H9 (cell line): ENCODE data around the gene DNAJB2. TPM values are rescaled to one million over a fixed set of nuclear protein-coding genes. Genes with fewer than 3 reads are reported as not detected.

ENCODE experiments used
- DNase-seq: peaks from one replicate; pipeline ENCODE4 v3.0.0-alpha.2; 2017
- H2AFZ ChIP-seq: one replicate; pipeline ENCODE4 v1.6.1; 2013; ENCODE audit warnings: mild to moderate bottlenecking, low read length, control low read depth, moderate library complexity
- H2AK5ac ChIP-seq: 2 replicates; pipeline ENCODE4 v1.6.1; 2013; ENCODE audit warnings: low read length, control low read depth, mixed read lengths; ENCODE audit not compliant: insufficient read length
- H2BK120ac ChIP-seq: one replicate; pipeline ENCODE4 v1.6.1; 2013; ENCODE audit warnings: low read depth, mild to moderate bottlenecking, low read length, control low read depth, inconsistent platforms; ENCODE audit not compliant: poor library complexity, severe bottlenecking
- H2BK12ac ChIP-seq: 2 replicates; pipeline ENCODE4 v1.6.1; 2013; ENCODE audit warnings: low read length, control low read depth, mixed read lengths, low read depth; ENCODE audit not compliant: insufficient read length
- H2BK15ac ChIP-seq: 2 replicates; pipeline ENCODE4 v1.6.1; 2013; ENCODE audit warnings: low read depth, low read length, control low read depth
- H2BK20ac ChIP-seq: one replicate; pipeline ENCODE4 v1.6.1; 2013; ENCODE audit warnings: low read depth, mild to moderate bottlenecking, low read length, control low read depth, inconsistent platforms; ENCODE audit not compliant: poor library complexity, severe bottlenecking
- H2BK5ac ChIP-seq: 2 replicates; pipeline ENCODE4 v1.6.1; 2013; ENCODE audit warnings: low read length, control low read depth, mixed read lengths; ENCODE audit not compliant: insufficient read length
- H3K14ac ChIP-seq: 2 replicates; pipeline ENCODE4 v1.6.1; 2013; ENCODE audit warnings: low read length, control low read depth; ENCODE audit not compliant: insufficient read depth
- H3K18ac ChIP-seq: 2 replicates; pipeline ENCODE4 v1.6.1; 2013; ENCODE audit warnings: low read depth, mild to moderate bottlenecking, mixed read lengths, low read length, control low read depth; ENCODE audit not compliant: insufficient read length
- H3K23ac ChIP-seq: 2 replicates; pipeline ENCODE4 v1.6.1; 2013; ENCODE audit warnings: low read length, control low read depth, mixed read lengths, low read depth; ENCODE audit not compliant: insufficient read length
- H3K23me2 ChIP-seq: 2 replicates; pipeline ENCODE4 v1.6.1; 2013; ENCODE audit warnings: low read depth, mild to moderate bottlenecking, mixed read lengths, low read length, control low read depth; ENCODE audit not compliant: insufficient read length, poor library complexity, severe bottlenecking
- H3K27ac ChIP-seq: 2 replicates; pipeline ENCODE4 v1.5.1; 2013; ENCODE audit warnings: low read length, control low read depth, mixed read lengths, low read depth; ENCODE audit not compliant: insufficient read length
- H3K27me3 ChIP-seq: 2 replicates; pipeline ENCODE4 v1.6.1; 2013; ENCODE audit warnings: low read length, control low read depth, inconsistent platforms; ENCODE audit not compliant: insufficient read depth
- H3K4ac ChIP-seq: 2 replicates; pipeline ENCODE4 v1.6.1; 2013; ENCODE audit warnings: low read depth, mild to moderate bottlenecking, control low read depth, inconsistent platforms, low read length, moderate library complexity
- H3K4me1 ChIP-seq: 2 replicates; pipeline ENCODE4 v1.6.1; 2013; ENCODE audit warnings: low read length, control low read depth, inconsistent platforms; ENCODE audit not compliant: insufficient read depth
- H3K4me2 ChIP-seq: 2 replicates; pipeline ENCODE4 v1.6.1; 2013; ENCODE audit warnings: low read length, control low read depth, mixed read lengths; ENCODE audit not compliant: insufficient read length, insufficient read depth
- H3K56ac ChIP-seq: 2 replicates; pipeline ENCODE4 v1.6.1; 2013; ENCODE audit warnings: low read depth, mild to moderate bottlenecking, mixed read lengths, low read length, control low read depth; ENCODE audit not compliant: insufficient read length
- H3K79me1 ChIP-seq: 2 replicates; pipeline ENCODE4 v1.6.1; 2013; ENCODE audit warnings: low read depth, mild to moderate bottlenecking, moderate library complexity, low read length, control low read depth, inconsistent platforms; ENCODE audit not compliant: insufficient read depth, poor library complexity, severe bottlenecking
- H3K79me2 ChIP-seq: 2 replicates; pipeline ENCODE4 v1.6.1; 2013; ENCODE audit warnings: low read length, control low read depth, inconsistent platforms; ENCODE audit not compliant: insufficient read depth
- H3K9ac ChIP-seq: 2 replicates; pipeline ENCODE4 v1.6.1; 2013; ENCODE audit warnings: low read length, control low read depth, mixed read lengths; ENCODE audit not compliant: insufficient read length; ENCODE audit errors: extremely low read depth
- H3K9me3 ChIP-seq: one replicate; pipeline ENCODE4 v1.6.1; 2013; ENCODE audit warnings: low read depth, low read length, inconsistent platforms; ENCODE audit not compliant: control insufficient read depth
- H3T11ph ChIP-seq: one replicate; pipeline ENCODE4 v1.6.1; 2013; ENCODE audit warnings: mild to moderate bottlenecking, low read length, control low read depth, inconsistent platforms
- H4K20me1 ChIP-seq: one replicate; pipeline ENCODE4 v1.6.1; 2013; ENCODE audit not compliant: control insufficient read depth, insufficient read length, insufficient read depth
- H4K5ac ChIP-seq: 2 replicates; pipeline ENCODE4 v1.6.1; 2013; ENCODE audit warnings: low read depth, mild to moderate bottlenecking, mixed read lengths, low read length, control low read depth; ENCODE audit not compliant: insufficient read length
- H4K8ac ChIP-seq: replicated peaks from 2 replicates; pipeline ENCODE4 v1.6.1; 2013; ENCODE audit warnings: low read length, control low read depth, mixed read lengths, low read depth; ENCODE audit not compliant: insufficient read length
- H4K91ac ChIP-seq: 2 replicates; pipeline ENCODE4 v1.6.1; 2013; ENCODE audit warnings: low read depth, mild to moderate bottlenecking, moderate library complexity, mixed read lengths, low read length, control low read depth; ENCODE audit not compliant: insufficient read length
- H3K27ac Mint-ChIP-seq, 3 experiments: 2 replicates in 2 of 3; 3 replicates in 1 of 3; pipeline ENCODE4 v1.8.0; 2020 to 2021; ENCODE audit warnings: mixed read lengths in 3 of 3, mild to moderate bottlenecking in 1 of 3, moderate library complexity in 1 of 3
- H3K27me3 Mint-ChIP-seq: 2 replicates; pipeline ENCODE4 v1.8.0; 2021; ENCODE audit warnings: low read depth, mild to moderate bottlenecking, moderate library complexity, mixed read lengths
- H3K36me3 Mint-ChIP-seq, 3 experiments: 2 replicates in 2 of 3; 3 replicates in 1 of 3; pipeline ENCODE4 v1.8.0; 2020 to 2021; ENCODE audit warnings: low read depth in 3 of 3, mixed read lengths in 3 of 3; ENCODE audit not compliant: insufficient read depth in 1 of 3
- H3K4me1 Mint-ChIP-seq, 2 experiments: 2 replicates each; pipeline ENCODE4 v1.8.0; 2020; ENCODE audit warnings: mixed read lengths in 2 of 2
- H3K4me3 Mint-ChIP-seq, 2 experiments: 2 replicates in 1 of 2; 3 replicates in 1 of 2; pipeline ENCODE4 v1.8.0; 2020 to 2021; ENCODE audit warnings: mild to moderate bottlenecking in 2 of 2, mixed read lengths in 2 of 2, moderate library complexity in 1 of 2
- H3K9me3 Mint-ChIP-seq, 2 experiments: 2 replicates in 1 of 2; 3 replicates in 1 of 2; pipeline ENCODE4 v1.8.0; 2020; ENCODE audit warnings: mild to moderate bottlenecking in 2 of 2, mixed read lengths in 2 of 2, moderate library complexity in 1 of 2
- CTCF ChIP-seq: fragments of 200-600 bp; sonication (generic); conservative IDR thresholded peaks from 3 replicates; pipeline ENCODE4 v1.8.0; 2021; ENCODE audit warnings: antibody characterized with exemption, mild to moderate bottlenecking
- WGBS: extraction: QIAGEN DNeasy Blood & Tissue Kit; methylation state at CpG from one replicate; pipeline ENCODE4 v1.1.7; 2013; ENCODE audit warnings: missing lambda C conversion rate, low lambda C conversion rate, mixed read lengths; ENCODE audit not compliant: insufficient read length; ENCODE audit errors: extremely low coverage; 5-methylcytosine and 5-hydroxymethylcytosine counted together
- long read RNA-seq: library from polyadenylated mRNA; unstranded; transcript quantifications from one replicate; pipeline ENCODE4 v2.0.0, GENCODE V29; 2020
- total RNA-seq: library from RNA; stranded (reverse); gene quantifications from 2 replicates; pipeline ENCODE4 v1.2.1, GENCODE V29; 2021

Gene DNAJB2
- 32.0 and 34.1 TPM in 2 replicates for total RNA-seq
- long read RNA-seq, partial matches to known transcripts: 1 of 6 reads
- long read RNA-seq, other reads (novel, unspliced or antisense): 3 of 6 reads

DNA sequence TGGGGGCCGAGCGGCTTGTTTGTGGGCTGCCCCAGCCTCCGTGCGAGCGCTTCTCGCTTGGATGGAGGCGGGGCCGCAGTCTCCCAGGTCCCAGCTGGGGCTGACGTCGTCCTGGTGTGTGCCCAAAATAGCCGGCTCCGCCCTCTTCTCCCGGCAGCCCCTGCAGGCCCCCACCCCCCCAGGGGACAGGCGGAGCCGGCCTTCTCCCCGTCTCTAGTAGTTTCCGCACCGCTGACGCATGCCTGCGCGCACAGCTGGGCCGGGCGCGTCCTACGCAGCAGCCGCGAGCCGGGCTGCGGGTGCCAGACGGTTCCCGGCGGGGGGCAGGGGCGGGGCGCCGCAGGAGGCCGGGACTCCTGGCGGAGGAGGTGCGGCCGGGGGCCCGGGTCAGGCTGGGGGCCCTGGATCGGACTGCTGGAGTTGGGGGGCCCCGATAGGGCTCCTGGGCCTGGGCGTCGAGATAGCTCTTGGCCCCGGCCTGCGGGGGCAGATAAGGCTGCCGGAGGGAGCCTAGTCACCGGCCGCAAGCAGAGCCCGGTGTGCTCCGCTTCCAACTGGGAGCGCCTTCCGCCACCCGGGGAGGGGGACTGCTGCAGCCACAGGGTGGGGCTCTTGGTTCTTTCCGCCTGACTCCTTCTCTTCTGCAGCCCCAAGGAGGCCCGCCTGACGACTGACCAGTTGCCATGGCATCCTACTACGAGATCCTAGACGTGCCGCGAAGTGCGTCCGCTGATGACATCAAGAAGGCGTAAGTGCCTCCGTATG lies at the start of gene DNAJB2:
DNAJB2 (plus strand) TSS at position 216 of the 765 bp plus-strand sequence; CDS start at position 684, 468 bp downstream.
- H2BK5ac ChIP-seq: no peak within 1 kb of the TSS
- no peak; the same call in 2 of the 3 replicates for TF ChIP-seq CTCF
- no peak within 1 kb of the TSS for H4K5ac ChIP-seq
- no peak within 1 kb of the TSS for H2BK120ac ChIP-seq
- peak; percentile 97 for DNase-seq
- H4K8ac ChIP-seq: no peak within 1 kb of the TSS
- no peaks in the 10 kb centered on the region for H3K79me1 ChIP-seq
- H3K4me2 ChIP-seq: peak within 1 kb of the TSS; percentile 96
- no peaks in the 10 kb centered on the region for H3K79me2 ChIP-seq
- H2AK5ac ChIP-seq: peak within 1 kb of the TSS; percentile 3
- peak within 1 kb of the TSS; percentile 83 for H3K18ac ChIP-seq
- peaks cover 3% of the 10 kb centered on the region; the same call in 1 of the 2 replicates for H3K4me1 ChIP-seq
- no peak within 1 kb of the TSS for H3K56ac ChIP-seq
- Mint-ChIP-seq H3K27ac (peak within 1 kb of the TSS; percentile 85 to 93 (median 89); a peak in 6 of 7 replicates), H3K4me3 (peak within 1 kb of the TSS; percentile 77 to 89), H3K4me1 (peaks cover 34 to 37% of the 10 kb centered on the region in 2 experiments), H3K36me3 (peaks cover 4 to 30% (median 14%) of the 10 kb centered on the region in 3 experiments; a peak in 6 of 7 replicates), H3K27me3 (peaks cover 2% of the 10 kb centered on the region), H3K9me3 (no peaks in the 10 kb centered on the region)
- no peak within 1 kb of the TSS for H3T11ph ChIP-seq
- peaks cover 12% of the 10 kb centered on the region for H3K23me2 ChIP-seq
- no peaks in the 10 kb centered on the region for H3K27me3 ChIP-seq
- H4K91ac ChIP-seq: no peak within 1 kb of the TSS
- H3K9ac ChIP-seq: peak within 1 kb of the TSS; percentile 54
- no peak within 1 kb of the TSS; the same call in 1 of the 2 replicates for H2BK15ac ChIP-seq
- no peaks in the 10 kb centered on the region for H4K20me1 ChIP-seq
- H3K14ac ChIP-seq: peak within 1 kb of the TSS; percentile 81
- no peaks in the 10 kb centered on the region for H3K9me3 ChIP-seq
- no peak within 1 kb of the TSS for H2BK20ac ChIP-seq
- no peak within 1 kb of the TSS for H2BK12ac ChIP-seq
- no CpG with 5 or more reads among the region's 65 CpGs for WGBS
- H3K27ac ChIP-seq: no peak within 1 kb of the TSS
- no peak within 1 kb of the TSS for H3K23ac ChIP-seq
- no peak within 1 kb of the TSS for H2AFZ ChIP-seq
- H3K4ac ChIP-seq: no peak within 1 kb of the TSS
